Measurements from ENCODE around the gene STPG1.
A peak's percentile ranks its signal among the peaks of the same experiment; 100 is the strongest.

The STPG1 gene

GRCh38 chr1:24392604-24392946 is 21.0 kb downstream of the STPG1 start:
- Mint-ChIP-seq H3K27ac (peak overlapping the region; percentile 93), H3K4me1 (ENCODE audit: low read depth) (peaks cover 27% of the 10 kb centered on the region), H3K4me3 (no peak overlapping the region), H3K36me3 (ENCODE audit: low read depth) (peaks cover 2% of the 10 kb centered on the region), H3K9me3 (no peaks in the 10 kb centered on the region), H3K27me3 (ENCODE audit: low read depth) (no peaks in the 10 kb centered on the region)

GRCh38 chr1:24391882-24392603 is 21.5 kb downstream of the STPG1 start:
- Mint-ChIP-seq H3K36me3 (ENCODE audit: low read depth) (peaks cover 2% of the 10 kb centered on the region), H3K4me1 (ENCODE audit: low read depth) (peaks cover 27% of the 10 kb centered on the region), H3K27ac (peak overlapping the region; percentile 93), H3K27me3 (ENCODE audit: low read depth) (no peaks in the 10 kb centered on the region), H3K9me3 (no peaks in the 10 kb centered on the region), H3K4me3 (peak overlapping the region; percentile 73)

- Mint-ChIP-seq H3K36me3 (ENCODE audit: low read depth) (peaks cover 2% of the 10 kb centered on the region), H3K4me1 (ENCODE audit: low read depth) (peaks cover 32% of the 10 kb centered on the region), H3K4me3 (peak overlapping the region; percentile 73), H3K27me3 (ENCODE audit: low read depth) (no peaks in the 10 kb centered on the region), H3K9me3 (no peaks in the 10 kb centered on the region), H3K27ac (peak overlapping the region; percentile 93)
Measured at GRCh38 chr1:24390924-24391782, 22.4 kb downstream of the STPG1 start.

GRCh38 chr1:24389231-24389678 is 24.3 kb downstream of the STPG1 start:
- Mint-ChIP-seq H3K36me3 (ENCODE audit: low read depth) (peaks cover under 1% of the 10 kb centered on the region), H3K27me3 (ENCODE audit: low read depth) (no peaks in the 10 kb centered on the region), H3K27ac (no peak overlapping the region), H3K9me3 (no peaks in the 10 kb centered on the region), H3K4me1 (ENCODE audit: low read depth) (peaks cover 48% of the 10 kb centered on the region), H3K4me3 (no peak overlapping the region)

- Mint-ChIP-seq H3K4me1 (ENCODE audit: low read depth) (peaks cover 50% of the 10 kb centered on the region), H3K36me3 (ENCODE audit: low read depth) (peaks cover 4% of the 10 kb centered on the region), H3K27ac (no peak overlapping the region), H3K27me3 (ENCODE audit: low read depth) (no peaks in the 10 kb centered on the region), H3K4me3 (no peak overlapping the region), H3K9me3 (no peaks in the 10 kb centered on the region)
Measured at GRCh38 chr1:24388331-24388885, 25.2 kb downstream of the STPG1 start.

- Mint-ChIP-seq H3K36me3 (ENCODE audit: low read depth) (peaks cover 5% of the 10 kb centered on the region), H3K9me3 (no peaks in the 10 kb centered on the region), H3K4me3 (no peak overlapping the region), H3K27ac (no peak overlapping the region), H3K4me1 (ENCODE audit: low read depth) (peaks cover 43% of the 10 kb centered on the region), H3K27me3 (ENCODE audit: low read depth) (no peaks in the 10 kb centered on the region)
Measured at GRCh38 chr1:24387636-24388175, 25.9 kb downstream of the STPG1 start.

GRCh38 chr1:24386931-24387330 is 26.7 kb downstream of the STPG1 start:
- H3K27me3 Mint-ChIP-seq (ENCODE audit: low read depth) = no peaks in the 10 kb centered on the region
- H3K9me3 Mint-ChIP-seq = no peaks in the 10 kb centered on the region
- peaks cover 5% of the 10 kb centered on the region for H3K36me3 Mint-ChIP-seq (ENCODE audit: low read depth)
- H3K27ac Mint-ChIP-seq = no peak overlapping the region
- peaks cover 35% of the 10 kb centered on the region for H3K4me1 Mint-ChIP-seq (ENCODE audit: low read depth)
- no peak overlapping the region for H3K4me3 Mint-ChIP-seq

GRCh38 chr1:24386241-24386640 is 27.3 kb downstream of the STPG1 start:
- Mint-ChIP-seq H3K4me1 (ENCODE audit: low read depth) (peaks cover 30% of the 10 kb centered on the region), H3K27me3 (ENCODE audit: low read depth) (no peaks in the 10 kb centered on the region), H3K27ac (peak overlapping the region; percentile 41), H3K36me3 (ENCODE audit: low read depth) (peaks cover 8% of the 10 kb centered on the region), H3K9me3 (no peaks in the 10 kb centered on the region), H3K4me3 (no peak overlapping the region)

- peak overlapping the region; percentile 90 for H3K27ac Mint-ChIP-seq
Measured at GRCh38 chr1:24385160-24385940, 28.2 kb downstream of the STPG1 start.

GRCh38 chr1:24384251-24385090 is 29.1 kb downstream of the STPG1 start:
- H3K27me3 Mint-ChIP-seq (ENCODE audit: low read depth) = no peaks in the 10 kb centered on the region
- peak overlapping the region; percentile 32 for H3K4me3 Mint-ChIP-seq
- H3K9me3 Mint-ChIP-seq = no peaks in the 10 kb centered on the region
- peak overlapping the region; percentile 90 for H3K27ac Mint-ChIP-seq
- H3K36me3 Mint-ChIP-seq (ENCODE audit: low read depth) = peaks cover 10% of the 10 kb centered on the region
- peaks cover 27% of the 10 kb centered on the region for H3K4me1 Mint-ChIP-seq (ENCODE audit: low read depth)

More at GRCh38 chr1:24385160-24385940, 28.2 kb downstream of the STPG1 start:
- no peaks in the 10 kb centered on the region for H3K27me3 Mint-ChIP-seq (ENCODE audit: low read depth)
- peaks cover 29% of the 10 kb centered on the region for H3K4me1 Mint-ChIP-seq (ENCODE audit: low read depth)
- peaks cover 8% of the 10 kb centered on the region for H3K36me3 Mint-ChIP-seq (ENCODE audit: low read depth)
- H3K9me3 Mint-ChIP-seq = no peaks in the 10 kb centered on the region
- H3K4me3 Mint-ChIP-seq = peak overlapping the region; percentile 27

GRCh38 chr1:24383381-24383940 is 30.1 kb downstream of the STPG1 start:
- H3K36me3 Mint-ChIP-seq (ENCODE audit: low read depth) = peaks cover 14% of the 10 kb centered on the region
- H3K9me3 Mint-ChIP-seq = no peaks in the 10 kb centered on the region
- no peak overlapping the region for H3K27ac Mint-ChIP-seq
- H3K27me3 Mint-ChIP-seq (ENCODE audit: low read depth) = no peaks in the 10 kb centered on the region
- H3K4me1 Mint-ChIP-seq (ENCODE audit: low read depth) = peaks cover 27% of the 10 kb centered on the region
- no peak overlapping the region for H3K4me3 Mint-ChIP-seq

GRCh38 chr1:24382165-24382577 is 31.4 kb downstream of the STPG1 start:
- no peaks in the 10 kb centered on the region for H3K27me3 Mint-ChIP-seq (ENCODE audit: low read depth)
- no peak overlapping the region for H3K27ac Mint-ChIP-seq
- H3K9me3 Mint-ChIP-seq = no peaks in the 10 kb centered on the region
- no peak overlapping the region for H3K4me3 Mint-ChIP-seq
- peaks cover 14% of the 10 kb centered on the region for H3K36me3 Mint-ChIP-seq (ENCODE audit: low read depth)
- H3K4me1 Mint-ChIP-seq (ENCODE audit: low read depth) = peaks cover 27% of the 10 kb centered on the region

- peaks cover 23% of the 10 kb centered on the region for H3K4me1 Mint-ChIP-seq (ENCODE audit: low read depth)
- H3K4me3 Mint-ChIP-seq = no peak overlapping the region
- no peaks in the 10 kb centered on the region for H3K9me3 Mint-ChIP-seq
- no peak overlapping the region for H3K27ac Mint-ChIP-seq
- H3K36me3 Mint-ChIP-seq (ENCODE audit: low read depth) = peaks cover 14% of the 10 kb centered on the region
- H3K27me3 Mint-ChIP-seq (ENCODE audit: low read depth) = no peaks in the 10 kb centered on the region
Measured at GRCh38 chr1:24381256-24381655, 32.3 kb downstream of the STPG1 start.
